ENCODE results near the gene USP48. TPM values are rescaled to one million over a fixed set of nuclear protein-coding genes. Genes with fewer than 3 reads are reported as not detected.
"Not testable (repeated sequence)": the region's sequence is repeated elsewhere in the genome, so short reads cannot be mapped to it uniquely, and the experiment has no call there.

The USP48 gene
- polyA plus RNA-seq, 2 of the 4 experiments (the other 2 are of a cell fraction) = 22.8 to 27.4 TPM

- FAIRE-seq = no peak
These were observed 149.7 kb downstream of the USP48 start for GRCh38 chr1:21633141-21633755.

GRCh38 chr1:21631944-21632887, 150.7 kb downstream of the USP48 start:
- POLR2A ChIA-PET = no interaction called here
- FAIRE-seq = no peak
- no peaks in the 10 kb centered on the region for H3K9me3 ChIP-seq
- peak in 1 of 2 experiments; percentile 37 for DNase-seq (ENCODE audit: low read depth in 1 of 2, low spot score in 1 of 2)
- H3K4me3 ChIP-seq = no peak overlapping the region
- 24% methylated on average over 18 of the region's 19 CpGs for WGBS (ENCODE audit: missing lambda C conversion rate)
- peak overlapping the region; percentile 64 to 83 for H3K27ac ChIP-seq
- TF ChIP-seq RARB (CRISPR knock-in tag; IDR thresholded peaks at IDR 0.05) (no peak), GATA3 (IDR thresholded peaks at IDR 0.05; ENCODE audit: borderline replicate concordance) (peak; percentile 59)
- TF ChIP-seq, protein P1, sequence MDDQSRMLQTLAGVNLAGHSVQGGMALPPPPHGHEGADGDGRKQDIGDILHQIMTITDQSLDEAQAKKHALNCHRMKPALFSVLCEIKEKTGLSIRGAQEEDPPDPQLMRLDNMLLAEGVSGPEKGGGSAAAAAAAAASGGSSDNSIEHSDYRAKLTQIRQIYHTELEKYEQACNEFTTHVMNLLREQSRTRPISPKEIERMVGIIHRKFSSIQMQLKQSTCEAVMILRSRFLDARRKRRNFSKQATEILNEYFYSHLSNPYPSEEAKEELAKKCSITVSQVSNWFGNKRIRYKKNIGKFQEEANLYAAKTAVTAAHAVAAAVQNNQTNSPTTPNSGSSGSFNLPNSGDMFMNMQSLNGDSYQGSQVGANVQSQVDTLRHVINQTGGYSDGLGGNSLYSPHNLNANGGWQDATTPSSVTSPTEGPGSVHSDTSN (IDR thresholded peaks at IDR 0.05) = no peak
- peak; percentile 14 to 39; a peak in 2 of 6 replicates for ATAC-seq
- H3K4me2 ChIP-seq = peak overlapping the region; percentile 58
- CTCF ChIA-PET = interaction anchor here (0.8 to 1.5 kb wide), 2 partner anchors 27 to 262 kb away, joined by 3 read pairs; no protein-coding TSS in a partner anchor
- peaks cover 58% of the 10 kb centered on the region for H3K4me1 ChIP-seq

More at GRCh38 chr1:21633141-21633755, 149.7 kb downstream of the USP48 start:
- WGBS (ENCODE audit: missing lambda C conversion rate) = 97% methylated on average over 3 of the region's 7 CpGs
- ATAC-seq = no peak
- Histone ChIP-seq H3K4me1 (peaks cover 58% of the 10 kb centered on the region), H3K4me3 (no peak overlapping the region), H3K27ac (peak overlapping the region; percentile 64 to 83), H3K4me2 (peak overlapping the region; percentile 59; the same call in 2 of the 3 replicates), H3K9me3 (no peaks in the 10 kb centered on the region)
- ChIA-PET POLR2A (no interaction called here), CTCF (no interaction called here)
- no peak for TF ChIP-seq EHF (CRISPR knock-in tag; IDR thresholded peaks at IDR 0.05)
- no peak for TF ChIP-seq RFX5 (IDR thresholded peaks at IDR 0.05)
- TF ChIP-seq SREBF2 (IDR thresholded peaks at IDR 0.05) = no peak
- TF ChIP-seq JUN (IDR thresholded peaks at IDR 0.05) = no peak
- no peak for TF ChIP-seq MAFK (IDR thresholded peaks at IDR 0.05; ENCODE audit: partially characterized antibody)
- no peak for TF ChIP-seq RCOR1 (IDR thresholded peaks at IDR 0.05; ENCODE audit: low read depth, low read length)
- no peak for TF ChIP-seq FOSL2 (IDR thresholded peaks at IDR 0.05)
- no peak for TF ChIP-seq FOSL2 (CRISPR knock-in tag; IDR thresholded peaks at IDR 0.05)
- TF ChIP-seq RAD21 (conservative IDR thresholded peaks at IDR 0.05 in 1 of 2, IDR thresholded peaks at IDR 0.05 in 1 of 2) = no peak
- TF ChIP-seq HMGXB4 (CRISPR knock-in tag; IDR thresholded peaks at IDR 0.05; ENCODE audit: borderline replicate concordance) = no peak
- no peak for TF ChIP-seq ELK1 (IDR thresholded peaks at IDR 0.05; ENCODE audit: low read depth, low read length)
- TF ChIP-seq NR3C1 (IDR thresholded peaks at IDR 0.05) = no peak
- TF ChIP-seq CBX8 (IDR thresholded peaks at IDR 0.05) = no peak
- no peak for TF ChIP-seq RARB (CRISPR knock-in tag; IDR thresholded peaks at IDR 0.05)
- no peak for TF ChIP-seq ESRRA (IDR thresholded peaks at IDR 0.05; ENCODE audit: borderline replicate concordance, low read length)
- DNase-seq (ENCODE audit: low read depth in 1 of 2, low spot score in 1 of 2) = no peak

GRCh38 chr1:21631590-21631943, 151.4 kb downstream of the USP48 start:
- peaks cover 64% of the 10 kb centered on the region for H3K4me1 ChIP-seq
- POLR2A ChIA-PET; ATAC-seq; FAIRE-seq; H3K4me3 ChIP-seq; H3K9me3 ChIP-seq; DNase-seq (ENCODE audit: low read depth in 1 of 2, low spot score in 1 of 2): not testable (repeated sequence)
- CTCF ChIA-PET = interaction anchor here (0.8 to 1.5 kb wide), 2 partner anchors 28 to 261 kb away, joined by 3 read pairs; no protein-coding TSS in a partner anchor
- peak overlapping the region; percentile 64 to 83 for H3K27ac ChIP-seq
- peak overlapping the region; percentile 58 for H3K4me2 ChIP-seq
- 79% methylated on average over 8 of the region's 8 CpGs for WGBS (ENCODE audit: missing lambda C conversion rate)
